H7 (cell line): Measurements from ENCODE around the gene BANP. TPM values are rescaled to one million over a fixed set of nuclear protein-coding genes. Genes with fewer than 3 reads are reported as not detected.
"Not testable (repeated sequence)": the region's sequence is repeated elsewhere in the genome, so short reads cannot be mapped to it uniquely, and the experiment has no call there.

Source experiments
- DNase-seq: peaks from one replicate; pipeline ENCODE4 v3.0.0; 2012
- H3K27me3 ChIP-seq: 2 replicates; pipeline ENCODE4 v1.6.0; 2011; ENCODE audit warnings: mild to moderate bottlenecking, low read length; ENCODE audit not compliant: control insufficient read depth, insufficient read depth
- H3K36me3 ChIP-seq: replicated peaks from 2 replicates; pipeline ENCODE4 v1.5.1; 2011; ENCODE audit warnings: low read length; ENCODE audit not compliant: control insufficient read depth, insufficient read depth
- H3K4me3 ChIP-seq: 2 replicates; pipeline ENCODE4 v1.5.1; 2011; ENCODE audit warnings: low read depth, mild to moderate bottlenecking, control low read depth, low read length, moderate library complexity; ENCODE audit not compliant: insufficient read depth
- total RNA-seq: library from RNA; depleted of rRNA; stranded (reverse); fragments of >200 nt; shearing (Covaris generic); gene quantifications from 2 replicates; pipeline ENCODE4 v1.2.3, GENCODE V29; 2014

Gene BANP
- total RNA-seq, 1 experiment from 2014 or later = 39.3 TPM

GRCh38 chr16:88098731-88099562, 147.7 kb downstream of the BANP start:
- H3K27me3 ChIP-seq, H3K4me3 ChIP-seq, H3K36me3 ChIP-seq: not testable (repeated sequence)
- peak; percentile 76 for DNase-seq

GRCh38 chr16:88099563-88099890, 148.3 kb downstream of the BANP start:
- DNase-seq = no peak
- no peaks in the 10 kb centered on the region for H3K27me3 ChIP-seq

GRCh38 chr16:88099956-88100355, 148.7 kb downstream of the BANP start:
- H3K27me3 ChIP-seq, H3K36me3 ChIP-seq, H3K4me3 ChIP-seq: not testable (repeated sequence)
- peak; percentile 38 for DNase-seq

More at GRCh38 chr16:88099563-88099890, 148.3 kb downstream of the BANP start:
- no peaks in the 10 kb centered on the region for H3K36me3 ChIP-seq
- H3K4me3 ChIP-seq = no peak overlapping the region

GRCh38 chr16:88100801-88101622, 149.8 kb downstream of the BANP start:
- DNase-seq = peak; percentile 75
- H3K36me3 ChIP-seq, H3K27me3 ChIP-seq, H3K4me3 ChIP-seq: not testable (repeated sequence)

- not testable (repeated sequence) for H3K36me3 ChIP-seq, H3K27me3 ChIP-seq, DNase-seq, H3K4me3 ChIP-seq
Measured at GRCh38 chr16:88101623-88102105, 150.4 kb downstream of the BANP start.

- peak; percentile 53 for DNase-seq
- H3K4me3 ChIP-seq = no peak overlapping the region
- H3K27me3 ChIP-seq = no peaks in the 10 kb centered on the region
- no peaks in the 10 kb centered on the region for H3K36me3 ChIP-seq
Measured at GRCh38 chr16:88102597-88102996, 151.4 kb downstream of the BANP start.

- DNase-seq = no peak
- no peaks in the 10 kb centered on the region for H3K36me3 ChIP-seq
- H3K4me3 ChIP-seq = no peak overlapping the region
- H3K27me3 ChIP-seq = no peaks in the 10 kb centered on the region
Measured at GRCh38 chr16:88103011-88103410, 151.8 kb downstream of the BANP start.

- DNase-seq = no peak
- no peaks in the 10 kb centered on the region for H3K36me3 ChIP-seq
- H3K27me3 ChIP-seq = no peaks in the 10 kb centered on the region
- H3K4me3 ChIP-seq = no peak overlapping the region
Measured at GRCh38 chr16:88103581-88104188, 152.5 kb downstream of the BANP start.

- not testable (repeated sequence) for H3K36me3 ChIP-seq, H3K27me3 ChIP-seq, DNase-seq, H3K4me3 ChIP-seq
Measured at GRCh38 chr16:88104363-88104762, 153.1 kb downstream of the BANP start.

GRCh38 chr16:88105574-88106140, 154.4 kb downstream of the BANP start:
- H3K36me3 ChIP-seq, H3K4me3 ChIP-seq, DNase-seq, H3K27me3 ChIP-seq: not testable (repeated sequence)

GRCh38 chr16:88106566-88106965, 155.3 kb downstream of the BANP start:
- H3K27me3 ChIP-seq, H3K4me3 ChIP-seq, DNase-seq, H3K36me3 ChIP-seq: not testable (repeated sequence)

- no peaks in the 10 kb centered on the region for H3K27me3 ChIP-seq
- no peak for DNase-seq
- H3K36me3 ChIP-seq = no peaks in the 10 kb centered on the region
- H3K4me3 ChIP-seq = no peak overlapping the region
Measured at GRCh38 chr16:88108762-88109161, 157.5 kb downstream of the BANP start.

GRCh38 chr16:88109726-88110621, 158.7 kb downstream of the BANP start:
- H3K27me3 ChIP-seq, H3K4me3 ChIP-seq, H3K36me3 ChIP-seq, DNase-seq: not testable (repeated sequence)
